ENCODE data around the gene DDX42. TPM values are rescaled to one million over a fixed set of nuclear protein-coding genes. Genes with fewer than 3 reads are reported as not detected.

Gene DDX42
- total and polyA plus RNA-seq, 2 of the 13 experiments (the other 11 are each of a cell fraction or from before 2014, with no cell fraction given) = 87.2 to 92.9 TPM

- TF ChIP-seq MYPOP (CRISPR knock-in tag; IDR thresholded peaks at IDR 0.05) = 0 out of 2 replicates have a peak, but pooled peaks have one; percentile 55
- TF ChIP-seq ZFP41 (CRISPR knock-in tag; IDR thresholded peaks at IDR 0.05; ENCODE audit: borderline replicate concordance) = no peak; the same call in 1 of the 2 replicates
- 0 out of 2 replicates have a peak, but pooled peaks have one; percentile 73 for TF ChIP-seq NCOA1 (CRISPR knock-in tag; IDR thresholded peaks at IDR 0.05)
- TF ChIP-seq TCF12 (IDR thresholded peaks at IDR 0.05) = no peak
- no peak for TF ChIP-seq TCF12 (CRISPR knock-in tag; IDR thresholded peaks at IDR 0.05)
- TF ChIP-seq SSRP1 (CRISPR knock-in tag; IDR thresholded peaks at IDR 0.05) = no peak
- no peak for TF ChIP-seq SNRNP70 (IDR thresholded peaks at IDR 0.05; ENCODE audit: low read depth, low read length)
- TF ChIP-seq TRAFD1 (CRISPR knock-in tag; IDR thresholded peaks at IDR 0.05; ENCODE audit: borderline replicate concordance) = 0 out of 2 replicates have a peak, but pooled peaks have one; percentile 3
- no peak for TF ChIP-seq FIP1L1 (IDR thresholded peaks at IDR 0.05; ENCODE audit: borderline replicate concordance, insufficient read depth, low read depth, low read length)
- peak; percentile 61; the same call in 1 of the 2 replicates for TF ChIP-seq ZNF558 (CRISPR knock-in tag; IDR thresholded peaks at IDR 0.05; ENCODE audit: borderline replicate concordance)
- TF ChIP-seq RXRA (CRISPR knock-in tag; IDR thresholded peaks at IDR 0.05) = 0 out of 2 replicates have a peak, but pooled peaks have one; percentile 10
- no peak for TF ChIP-seq RORA (CRISPR knock-in tag; IDR thresholded peaks at IDR 0.05)
- TF ChIP-seq ZNF709 (CRISPR knock-in tag; IDR thresholded peaks at IDR 0.05) = no peak; the same call in 1 of the 2 replicates
- no peak for TF ChIP-seq ZNF337 (CRISPR knock-in tag; IDR thresholded peaks at IDR 0.05; ENCODE audit: borderline replicate concordance, low read depth)
- TF ChIP-seq ZNF3 (CRISPR knock-in tag; IDR thresholded peaks at IDR 0.05) = no peak
Observed at GRCh38 chr17:63827801-63828221, 53.8 kb downstream of the DDX42 start (continued).
